HCT116 (cell line): ENCODE data around the gene TP63. TPM values are rescaled to one million over a fixed set of nuclear protein-coding genes. Genes with fewer than 3 reads are reported as not detected.

Experiments
- ATAC-seq: fragments of 200-7000 bp; cut with Tn5 transposase; 2 replicates; pipeline ENCODE4 v1.9.1; 2020; ENCODE audit warnings: mild to moderate bottlenecking, moderate library complexity
- BruUV-seq: library from RNA; stranded (reverse); fragments of 400-500 nt; replicated peaks from 2 replicates; lab custom pipeline; 2021; lab: Mats Ljungman, UMichigan
- CTCF ChIA-PET: fragments of 300-600 bp; sonication (Branson Sonifier 250); formaldehyde crosslinking; loops from one replicate; lab custom pipeline; 2021; ENCODE audit warnings: antibody characterized with exemption; lab: Charles Lee
- POLR2A ChIA-PET: fragments of 300-600, 350-600 bp; sonication (Branson Sonifier 250); formaldehyde crosslinking; loops from one replicate; lab custom pipeline; 2021; ENCODE audit warnings: antibody characterized with exemption; lab: Charles Lee
- RAD21 ChIA-PET, 2 experiments: fragments of 300-600 bp; sonication (Branson Sonifier 250); formaldehyde crosslinking; loops; one replicate each; lab custom pipeline; 2023; ENCODE audit warnings: low total read pairs in 2 of 2; ENCODE audit not compliant: uncharacterized antibody in 2 of 2, unreplicated experiment in 2 of 2, low non-redundant PET in 1 of 2; lab: Charles Lee
- DNase-seq: peaks from one replicate; pipeline ENCODE4 v3.0.0-alpha.2; 2010; ENCODE audit warnings: low read depth, low spot score
- H2AFZ ChIP-seq: fragments of 200-600 bp; shearing (Covaris generic), sonication (generic); 2 replicates; pipeline ENCODE4 v1.6.1; 2017; ENCODE audit warnings: low read depth, mixed run types, mixed read lengths, antibody characterized with exemption, low read length; ENCODE audit not compliant: poor library complexity, severe bottlenecking
- H3K27ac ChIP-seq: 2 replicates; pipeline ENCODE4 v1.5.1; 2012; ENCODE audit warnings: low read depth, low read length
- H3K27me3 ChIP-seq: fragments of 200-600 bp; sonication (generic); 2 replicates; pipeline ENCODE4 v1.6.1; 2016; ENCODE audit warnings: mixed run types, low read length, mixed read lengths; ENCODE audit not compliant: insufficient read depth
- H3K36me3 ChIP-seq, 2 experiments: fragments of 200-500 bp in 1 of 2; fragments of 200-600 bp in 1 of 2; sonication (Bioruptor generic) in 1 of 2; sonication (generic) in 1 of 2; 2 replicates each; pipeline versions ENCODE4 v1.5.1 to v1.6.1; 2014 to 2016; ENCODE audit warnings: low read length in 2 of 2, inconsistent platforms in 1 of 2, mixed read lengths in 1 of 2, mixed run types in 1 of 2; ENCODE audit not compliant: insufficient read depth in 2 of 2, control insufficient read depth in 1 of 2
- H3K4me1 ChIP-seq, 2 experiments: fragments of 200-600 bp in 1 of 2; sonication (generic) in 1 of 2; 2 replicates each; pipeline versions ENCODE4 v1.5.1 to v1.6.1; 2012 to 2017; ENCODE audit warnings: low read length in 2 of 2, inconsistent platforms in 1 of 2, mild to moderate bottlenecking in 1 of 2, mixed read lengths in 1 of 2, mixed run types in 1 of 2, moderate library complexity in 1 of 2; ENCODE audit not compliant: insufficient read depth in 2 of 2, control insufficient read depth in 1 of 2
- H3K4me2 ChIP-seq: fragments of 200-600 bp; sonication (generic); 2 replicates; pipeline ENCODE4 v1.6.1; 2017; ENCODE audit warnings: mixed run types, low read length, mixed read lengths
- H3K4me3 ChIP-seq, 2 experiments: fragments of 200-600 bp in 1 of 2; sonication (generic) in 1 of 2; replicated peaks in 1 of 2; 2 replicates each; pipeline ENCODE4 v1.5.1; 2011 to 2016; ENCODE audit warnings: low read length in 2 of 2, control low read depth in 1 of 2, low read depth in 1 of 2, mild to moderate bottlenecking in 1 of 2, mixed read lengths in 1 of 2, mixed run types in 1 of 2
- H3K79me2 ChIP-seq: fragments of 200-600 bp; sonication (generic); 2 replicates; pipeline ENCODE4 v1.6.1; 2017; ENCODE audit warnings: mild to moderate bottlenecking, mixed run types, low read length, moderate library complexity, mixed read lengths; ENCODE audit not compliant: insufficient read depth
- H3K9ac ChIP-seq: fragments of 200-600 bp; sonication (generic); 2 replicates; pipeline ENCODE4 v1.6.1; 2016; ENCODE audit warnings: low read length, mixed read lengths
- H3K9me2 ChIP-seq: fragments of 200-600 bp; sonication (generic), shearing (Covaris generic); 2 replicates; pipeline ENCODE4 v1.6.1; 2017; ENCODE audit warnings: mixed run types, mild to moderate bottlenecking, moderate library complexity; ENCODE audit not compliant: insufficient read depth
- H3K9me3 ChIP-seq, 2 experiments: fragments of 200-500 bp in 1 of 2; fragments of 200-600 bp in 1 of 2; sonication (Bioruptor generic) in 1 of 2; sonication (generic) in 1 of 2; 2 replicates each; pipeline ENCODE4 v1.6.1; 2014 to 2017; ENCODE audit warnings: low read length in 2 of 2, mixed read lengths in 2 of 2, inconsistent platforms in 1 of 2, low read depth in 1 of 2, mild to moderate bottlenecking in 1 of 2, mixed run types in 1 of 2, moderate library complexity in 1 of 2; ENCODE audit not compliant: control insufficient read depth in 1 of 2, insufficient read depth in 1 of 2
- H4K20me1 ChIP-seq: fragments of 200-600 bp; sonication (generic), shearing (Covaris generic); 2 replicates; pipeline ENCODE4 v1.6.1; 2017; ENCODE audit warnings: mixed run types, mild to moderate bottlenecking, moderate library complexity; ENCODE audit not compliant: insufficient read depth
- ATF3 ChIP-seq: IDR thresholded peaks from 2 replicates; pipeline ENCODE4 v1.6.1; 2012
- CBX3 ChIP-seq: IDR thresholded peaks from 2 replicates; pipeline ENCODE4 v1.6.1; 2012; ENCODE audit warnings: low read depth
- EZH2phosphoT487 ChIP-seq: fragments of 200-600 bp; IDR thresholded peaks from 2 replicates; pipeline ENCODE4 v1.6.1; 2018; ENCODE audit warnings: antibody characterized with exemption, borderline replicate concordance
- FOSL1 ChIP-seq: IDR thresholded peaks from 2 replicates; pipeline ENCODE4 v1.6.1; 2012; ENCODE audit warnings: low read depth
- JUND ChIP-seq: IDR thresholded peaks from 2 replicates; pipeline ENCODE4 v1.6.1; 2012
- RAD21 ChIP-seq: IDR thresholded peaks from 2 replicates; pipeline ENCODE4 v1.6.1; 2012; ENCODE audit warnings: low read depth, mild to moderate bottlenecking
- SIN3A ChIP-seq: IDR thresholded peaks from 2 replicates; pipeline ENCODE4 v1.6.1; 2012; ENCODE audit warnings: low read depth
- SP1 ChIP-seq: IDR thresholded peaks from 2 replicates; pipeline ENCODE4 v1.6.1; 2012; ENCODE audit warnings: low read depth
- SRF ChIP-seq: IDR thresholded peaks from 2 replicates; pipeline ENCODE4 v1.6.1; 2012; ENCODE audit warnings: low read depth
- TCF7L2 ChIP-seq: IDR thresholded peaks from 2 replicates; pipeline ENCODE4 v1.7.0; 2011; ENCODE audit warnings: borderline replicate concordance, inconsistent platforms; ENCODE audit not compliant: insufficient read depth, insufficient read length; ENCODE audit errors: extremely low read depth
- YY1 ChIP-seq: IDR thresholded peaks from 2 replicates; pipeline ENCODE4 v1.6.1; 2011; ENCODE audit warnings: low read length, low read depth, moderate library complexity, mild to moderate bottlenecking; ENCODE audit not compliant: insufficient replicate concordance; ENCODE audit errors: extremely low read depth
- ZFX ChIP-seq: fragments of 450-650 bp; IDR thresholded peaks from 2 replicates; pipeline ENCODE4 v1.6.1; 2017
- ZNF274 ChIP-seq: fragments of 200-500 bp; sonication (Bioruptor generic); IDR thresholded peaks from 2 replicates; pipeline ENCODE4 v1.6.1; 2014; ENCODE audit warnings: mild to moderate bottlenecking, low read depth, low read length, inconsistent platforms
- intact Hi-C: fragments of 100-400 bp; cut with micrococcal nuclease; formaldehyde crosslinking; loops from 2 replicates; pipeline ENCODE4 v1.10.0; 2022
- total RNA-seq: library from RNA; stranded (reverse); gene quantifications from one replicate; pipeline ENCODE4 v1.2.1, GENCODE V29; 2021; ENCODE audit not compliant: unreplicated experiment

TP63 gene
- total RNA-seq, 1 experiment from 2014 or later, result not detected

- TF ChIP-seq SP1 (peak; percentile 96), ATF3 (no peak), EZH2phosphoT487 (no peak), SIN3A (peak; percentile 94)
Observed at GRCh38 chr3:189937302-189938127, 306.3 kb downstream of the TP63 start (continued).

DNA sequence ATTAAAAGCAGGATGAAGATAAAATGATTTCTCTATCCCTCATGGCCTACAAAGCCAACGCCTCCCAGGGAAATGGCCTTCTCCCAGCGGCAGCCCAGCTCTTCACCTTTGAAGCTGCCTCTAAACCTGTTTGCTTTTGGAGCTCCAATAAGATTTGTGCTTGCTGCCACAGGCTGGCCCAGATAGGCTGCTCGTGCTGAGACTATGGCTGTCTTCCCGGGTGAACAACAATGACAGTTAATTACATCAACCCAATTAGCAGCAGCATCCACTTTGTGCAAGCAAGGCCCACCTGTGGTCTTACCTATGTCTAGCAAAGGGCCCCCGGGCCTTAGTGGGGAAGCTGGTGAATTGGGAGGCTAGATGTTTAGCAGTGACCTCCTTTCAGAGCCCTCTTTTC, 309.9 kb downstream of the TP63 start:
- Histone ChIP-seq H3K36me3 (no peaks in the 10 kb centered on the region), H3K9ac (no peak overlapping the region), H3K79me2 (no peaks in the 10 kb centered on the region), H3K4me3 (no peak overlapping the region), H3K27ac (no peak overlapping the region), H3K4me2 (peak overlapping the region; percentile 26), H4K20me1 (no peaks in the 10 kb centered on the region), H3K4me1 (peaks cover 26 to 57% of the 10 kb centered on the region in 2 experiments), H3K9me2 (no peaks in the 10 kb centered on the region), H3K9me3 (no peaks in the 10 kb centered on the region), H2AFZ (peak overlapping the region; percentile 76), H3K27me3 (no peaks in the 10 kb centered on the region; the same call in 1 of the 2 replicates)
- ChIA-PET POLR2A (no interaction called here), CTCF (interaction anchor here (0.7 kb wide), 1 partner anchor 290 kb away, joined by 3 read pairs; no protein-coding TSS in a partner anchor), RAD21 (no interaction called here)
- DNase-seq (no peak), ATAC-seq (no peak)
- intact Hi-C loops, result no loop called here
- BruUV-seq, result no TSS peak
- TF ChIP-seq ZFX (0 out of 2 replicates have a peak, but pooled peaks have one; percentile 9), YY1 (no peak)

DNA sequence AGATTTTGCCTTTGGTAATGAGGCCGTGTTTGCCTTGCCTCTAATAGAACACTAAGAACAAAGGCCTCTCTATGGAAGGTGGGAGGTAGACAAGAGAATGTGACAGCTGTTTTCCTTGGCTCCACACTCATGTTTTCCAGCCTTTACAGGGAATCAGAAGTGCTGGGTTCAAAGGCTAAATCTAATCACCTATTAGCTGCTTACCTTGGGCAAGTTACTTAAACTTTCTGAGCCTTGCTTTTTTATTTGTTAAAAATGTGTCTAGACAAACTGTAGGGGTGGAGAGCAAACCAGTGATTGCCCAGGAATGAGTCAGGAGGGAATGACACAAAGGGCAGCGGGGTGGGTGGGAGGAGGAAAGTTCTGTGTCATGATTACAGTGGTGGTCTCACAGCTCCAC, 310.5 kb downstream of the TP63 start:
- Histone ChIP-seq H3K27me3 (no peaks in the 10 kb centered on the region; the same call in 1 of the 2 replicates), H2AFZ (peak overlapping the region; percentile 76), H3K79me2 (no peaks in the 10 kb centered on the region), H3K4me2 (peak overlapping the region; percentile 26), H3K4me1 (peaks cover 26 to 51% of the 10 kb centered on the region in 2 experiments), H3K27ac (no peak overlapping the region), H4K20me1 (no peaks in the 10 kb centered on the region), H3K36me3 (no peaks in the 10 kb centered on the region), H3K9me3 (no peaks in the 10 kb centered on the region), H3K9ac (no peak overlapping the region), H3K4me3 (no peak overlapping the region), H3K9me2 (no peaks in the 10 kb centered on the region)
- intact Hi-C loops, result no loop called here
- CTCF ChIA-PET, result interaction anchor here (0.7 to 1.0 kb wide), 2 partner anchors 15 to 290 kb away, joined by 3 read pairs; no protein-coding TSS in a partner anchor
- ATAC-seq, result no peak
- POLR2A ChIA-PET, result no interaction called here
- DNase-seq, result no peak
- RAD21 ChIA-PET, result no interaction called here
- no TSS peak for BruUV-seq
- TF ChIP-seq CBX3, result no peak
- TF ChIP-seq SRF, result 0 out of 2 replicates have a peak, but pooled peaks have one; percentile 14
- TF ChIP-seq TCF7L2, result no peak
- TF ChIP-seq JUND, result peak; percentile 41
- TF ChIP-seq SP1, result 0 out of 2 replicates have a peak, but pooled peaks have one; percentile 19
- TF ChIP-seq RAD21, result peak; percentile 11; the same call in 1 of the 2 replicates
- no peak for TF ChIP-seq ZNF274
- TF ChIP-seq FOSL1, result peak; percentile 57; the same call in 1 of the 2 replicates
